Naive B cell (primary cell): ENCODE results near the gene NPSR1. TPM values are rescaled to one million over a fixed set of nuclear protein-coding genes. Genes with fewer than 3 reads are reported as not detected.

ENCODE experiments used
- ATAC-seq, 2 donors: fragments of 150-1000 bp; cut with Tn5 transposase; 2 replicates each; pipeline ENCODE4 v1.10.0; 2021; ENCODE audit warnings: low read depth in 2 of 2, mild to moderate bottlenecking in 2 of 2, moderate library complexity in 2 of 2
- DNase-seq: peaks from one replicate; pipeline ENCODE4 v3.0.0; 2022
- H3K27ac Mint-ChIP-seq, 6 donors: one replicate each; pipeline ENCODE4 v1.8.0; 2020 to 2022; ENCODE audit warnings: mild to moderate bottlenecking in 6 of 6, mixed read lengths in 6 of 6, moderate library complexity in 5 of 6, inconsistent platforms in 2 of 6
- H3K27me3 Mint-ChIP-seq, 3 donors: one replicate each; pipeline ENCODE4 v1.8.0; 2021 to 2022; ENCODE audit warnings: mixed read lengths in 3 of 3, mild to moderate bottlenecking in 1 of 3
- H3K36me3 Mint-ChIP-seq, 2 donors: one replicate each; pipeline ENCODE4 v1.8.0; 2020 to 2022; ENCODE audit warnings: mixed read lengths in 2 of 2, inconsistent platforms in 1 of 2, mild to moderate bottlenecking in 1 of 2
- H3K4me1 Mint-ChIP-seq, 3 donors: one replicate each; pipeline ENCODE4 v1.8.0; 2020 to 2022; ENCODE audit warnings: mixed read lengths in 3 of 3, inconsistent platforms in 1 of 3, mild to moderate bottlenecking in 1 of 3, moderate library complexity in 1 of 3
- H3K4me3 Mint-ChIP-seq, 8 donors: one replicate each; pipeline ENCODE4 v1.8.0; 2020 to 2022; ENCODE audit warnings: mild to moderate bottlenecking in 8 of 8, mixed read lengths in 8 of 8, moderate library complexity in 8 of 8, inconsistent platforms in 2 of 8
- H3K9me3 Mint-ChIP-seq, 7 donors: one replicate each; pipeline ENCODE4 v1.8.0; 2020 to 2022; ENCODE audit warnings: mixed read lengths in 7 of 7, mild to moderate bottlenecking in 5 of 7, inconsistent platforms in 2 of 7, moderate library complexity in 1 of 7
- polyA plus RNA-seq, 6 donors: library from polyadenylated mRNA; unstranded; fragments of 300-500 nt; fragmentation: Illumina TruSeq; gene quantifications; one replicate each; pipeline ENCODE4 v1.2.3, GENCODE V29; 2021; ENCODE audit warnings: low read depth in 6 of 6

NPSR1 gene
- polyA plus RNA-seq, 6 donors from 2014 or later: not detected

DNA sequence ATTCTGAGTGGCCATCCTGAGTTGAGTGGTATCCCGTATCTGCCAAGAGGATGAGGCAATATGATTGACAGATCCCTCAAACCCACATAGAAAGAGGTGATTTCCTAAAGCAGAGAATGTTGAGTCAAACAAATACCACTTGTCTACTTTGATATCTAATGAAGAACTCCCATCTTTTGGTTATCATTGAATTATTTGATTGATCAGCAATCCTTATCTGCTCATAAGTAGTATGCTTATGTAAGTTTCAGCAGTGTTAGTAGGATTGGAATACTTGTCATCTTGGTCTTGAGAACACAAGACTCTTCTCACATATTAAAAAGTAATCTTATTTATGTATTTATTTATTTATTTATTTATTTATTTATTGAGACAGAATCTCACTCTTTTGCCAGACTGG, 231.9 kb downstream of the NPSR1 start:
- no peaks in the 10 kb centered on the region for H3K4me1 Mint-ChIP-seq
- DNase-seq (no peak), ATAC-seq (no peak)
- no peak overlapping the region for H3K27ac Mint-ChIP-seq
- peaks cover 0 to 25% (median 6%) of the 10 kb centered on the region in 3 donors for H3K27me3 Mint-ChIP-seq
- H3K4me3 Mint-ChIP-seq: no peak overlapping the region
- peaks cover 0 to 9% of the 10 kb centered on the region in 2 donors for H3K36me3 Mint-ChIP-seq
- H3K9me3 Mint-ChIP-seq: peaks cover 10 to 20% (median 14%) of the 10 kb centered on the region in 7 donors

- H3K9me3 Mint-ChIP-seq: peaks cover 13 to 43% (median 28%) of the 10 kb centered on the region in 7 donors
- DNase-seq (no peak), ATAC-seq (no peak)
- H3K27me3 Mint-ChIP-seq: peaks cover 0 to 23% (median 18%) of the 10 kb centered on the region in 3 donors
- peaks cover 13 to 16% of the 10 kb centered on the region in 2 donors for H3K36me3 Mint-ChIP-seq
- H3K27ac Mint-ChIP-seq: no peak overlapping the region
- no peaks in the 10 kb centered on the region for H3K4me1 Mint-ChIP-seq
- no peak overlapping the region for H3K4me3 Mint-ChIP-seq
Measured at GRCh38 chr7:34895202-34895601, 237.2 kb downstream of the NPSR1 start.
